Suppressor macrophage treated with lipopolysaccharide for 1 hour (primary cell): ENCODE measurements around the gene ZSCAN5A.
"Not testable (repeated sequence)": the region's sequence is repeated elsewhere in the genome, so short reads cannot be mapped to it uniquely, and the experiment has no call there.

ENCODE experiments used
- DNase-seq, 3 donors: peaks; one replicate each; pipeline ENCODE4 v3.0.0-alpha.2; 2020 to 2022

Gene ZSCAN5A

DNA sequence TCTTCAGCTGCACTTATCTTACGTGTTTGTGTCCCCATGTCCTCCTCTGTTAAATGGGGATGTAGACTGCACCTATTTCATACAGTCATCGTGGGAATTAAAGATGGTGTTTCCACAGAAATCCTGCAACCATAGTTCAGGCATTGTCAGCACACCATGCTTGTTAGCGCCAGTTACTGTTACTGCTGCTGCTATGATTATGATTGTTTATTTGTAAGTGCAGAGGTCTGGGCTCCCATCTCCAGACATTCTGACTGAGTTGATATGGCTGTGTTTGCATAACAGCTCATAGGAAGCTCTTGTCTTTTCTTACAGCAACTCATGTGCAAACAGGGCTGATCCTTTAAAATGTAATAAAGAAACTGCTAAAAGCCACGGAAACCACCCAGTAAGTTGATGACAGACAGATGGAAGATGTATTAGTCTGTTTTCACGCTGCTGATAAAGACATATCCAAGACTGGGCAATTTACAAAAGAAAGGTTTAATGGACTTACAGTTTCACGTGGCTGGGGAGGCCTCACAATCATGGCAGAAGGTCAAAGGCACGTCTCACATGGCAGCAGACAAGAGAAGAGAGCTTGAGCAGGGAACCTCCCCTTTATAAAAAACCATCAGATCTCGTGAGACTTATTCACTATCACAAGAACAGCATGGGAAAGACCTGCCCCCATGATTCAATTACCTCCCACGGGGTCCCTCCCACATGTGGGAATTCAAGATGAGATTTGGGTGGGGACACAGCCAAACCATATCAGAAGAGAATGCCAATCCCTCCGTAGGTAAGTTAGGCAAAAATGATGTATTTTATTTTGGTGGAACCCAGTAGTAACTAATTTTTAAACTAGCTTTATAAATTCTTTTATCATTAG lies 1.6 kb downstream of the ZSCAN5A start:
- DNase-seq, result peak; percentile 32 to 34 (median 33)

DNA sequence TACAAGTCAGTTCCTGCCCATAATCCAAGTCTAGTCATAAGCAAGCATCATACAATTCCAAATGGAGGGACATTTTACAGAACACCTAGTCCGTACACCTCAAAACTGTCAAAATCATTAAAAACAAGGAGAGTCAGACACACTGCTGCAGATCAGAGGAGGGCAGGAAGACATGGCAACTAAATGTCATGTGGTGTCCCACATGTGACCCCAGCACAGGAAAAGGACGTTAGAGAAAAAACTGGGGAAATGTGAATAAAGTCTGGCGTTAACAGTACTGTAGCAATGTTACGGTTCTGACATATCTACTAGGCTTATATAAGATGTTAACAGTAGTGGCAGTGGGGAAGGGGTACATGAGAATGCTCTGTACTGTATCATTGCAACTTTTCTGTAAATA lies 2.3 kb downstream of the ZSCAN5A start:
- DNase-seq, result peak in 1 of 3 donors; percentile 22

- DNase-seq, result no peak
Observed at GRCh38 chr19:56310462-56310861, 4.2 kb downstream of the ZSCAN5A start.

- peak; percentile 56 to 80 (median 60) for DNase-seq
Observed at GRCh38 chr19:56309511-56310185, 5.0 kb downstream of the ZSCAN5A start.

- no peak for DNase-seq
Observed at GRCh38 chr19:56308792-56309191, 5.8 kb downstream of the ZSCAN5A start.

DNA sequence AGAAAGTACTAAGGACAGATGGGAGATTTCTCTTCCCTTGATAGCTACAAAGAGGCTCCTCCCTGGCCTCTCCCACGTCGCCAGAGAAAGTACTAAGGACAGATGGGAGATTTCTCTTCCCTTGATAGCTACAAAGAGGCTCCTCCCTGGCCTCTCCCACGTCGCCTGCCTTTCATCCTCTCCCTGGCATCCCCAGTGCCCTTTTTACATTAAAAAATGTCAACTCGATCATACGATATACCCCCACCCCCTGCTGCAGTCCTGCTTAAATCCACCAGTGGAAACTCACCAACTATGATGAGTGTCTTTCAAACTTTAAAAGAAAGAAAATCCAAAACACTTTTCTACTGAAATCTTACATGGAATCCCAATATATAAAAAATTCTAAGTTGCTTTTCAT lies 7.6 kb downstream of the ZSCAN5A start:
- not testable (repeated sequence) for DNase-seq

- DNase-seq, result no peak
Observed at GRCh38 chr19:56306016-56306415, 8.6 kb downstream of the ZSCAN5A start.

GRCh38 chr19:56304243-56304642 lies 10.4 kb downstream of the ZSCAN5A start:
- no peak for DNase-seq

DNA sequence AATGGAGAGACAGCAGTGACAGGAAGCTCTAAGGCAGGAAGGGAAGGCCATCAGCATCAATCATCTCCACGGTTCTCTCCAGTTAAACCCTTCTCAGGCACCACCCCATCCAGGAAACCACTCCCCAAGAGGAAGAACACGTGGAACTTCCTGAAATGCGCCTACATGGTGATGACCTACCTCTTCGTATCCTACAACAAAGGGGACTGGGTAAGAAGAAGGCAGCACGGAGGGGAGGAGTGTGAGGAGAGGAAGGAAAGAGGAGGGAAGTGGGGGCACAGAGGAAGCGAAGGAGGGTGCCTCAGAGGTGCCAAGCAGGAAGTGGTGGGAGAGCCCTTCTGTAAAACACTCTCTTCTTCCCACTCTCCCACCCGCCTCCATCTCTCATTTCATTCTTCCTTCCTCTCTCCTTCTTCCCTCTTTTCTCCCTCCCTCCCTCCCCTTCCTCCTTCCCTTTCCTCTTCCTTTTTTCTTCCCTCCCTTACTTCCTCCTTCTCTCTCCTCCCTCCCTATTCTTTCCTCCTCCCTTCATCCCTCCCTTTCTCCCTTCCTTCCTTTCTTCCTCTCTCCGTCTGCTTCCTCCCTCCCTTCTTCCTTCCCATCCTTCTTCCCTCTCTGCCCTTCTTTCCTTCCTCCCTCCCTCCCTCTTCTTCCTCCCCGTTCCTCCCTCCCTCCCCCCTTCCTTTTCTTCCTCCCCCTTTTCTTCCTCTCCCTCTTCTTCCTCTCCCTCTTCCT lies 12.6 kb downstream of the ZSCAN5A start:
- DNase-seq, result peak in 2 of 3 donors; percentile 21 to 29

DNA sequence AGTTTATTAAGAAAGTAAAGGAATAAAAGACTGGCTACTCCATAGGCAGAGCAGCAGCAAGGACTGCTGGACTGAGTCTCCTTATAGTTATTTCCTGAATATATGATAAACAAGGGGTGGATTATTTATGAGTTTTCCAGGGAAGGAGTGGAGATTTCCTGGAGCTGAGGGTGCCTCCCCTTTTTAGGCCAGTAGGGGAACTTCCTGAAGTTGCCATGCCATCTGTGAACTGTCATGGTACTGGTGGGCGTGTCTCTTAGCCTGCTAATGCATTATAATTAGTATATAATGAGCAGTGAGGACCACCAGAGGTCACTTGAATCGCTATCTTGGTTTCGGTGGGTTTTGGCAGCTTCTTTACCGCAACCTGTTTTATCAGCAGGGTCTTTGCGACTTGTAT lies 13.5 kb downstream of the ZSCAN5A start:
- no peak for DNase-seq

GRCh38 chr19:56299688-56300087 lies 15.0 kb downstream of the ZSCAN5A start:
- DNase-seq, result no peak

DNA sequence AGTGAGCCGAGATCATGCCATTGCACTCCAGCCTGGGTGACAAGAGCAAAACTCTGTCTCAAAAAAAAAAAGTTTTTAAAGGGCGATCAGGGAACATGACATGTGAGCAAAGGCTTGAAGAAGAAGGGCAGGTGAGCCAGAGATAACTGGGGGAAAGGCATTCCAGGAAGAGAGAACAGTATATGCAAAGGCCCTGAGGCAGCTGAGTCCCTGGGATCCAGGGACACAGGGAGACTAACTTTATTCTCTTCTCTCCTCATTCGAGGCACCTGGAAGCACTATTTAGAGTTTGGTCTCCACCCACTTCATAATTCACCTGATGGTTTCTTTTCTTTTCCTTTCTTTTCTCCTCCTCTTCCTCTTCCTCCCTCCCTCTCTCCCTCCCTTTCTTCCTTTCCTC lies 17.6 kb downstream of the ZSCAN5A start:
- no peak for DNase-seq

DNA sequence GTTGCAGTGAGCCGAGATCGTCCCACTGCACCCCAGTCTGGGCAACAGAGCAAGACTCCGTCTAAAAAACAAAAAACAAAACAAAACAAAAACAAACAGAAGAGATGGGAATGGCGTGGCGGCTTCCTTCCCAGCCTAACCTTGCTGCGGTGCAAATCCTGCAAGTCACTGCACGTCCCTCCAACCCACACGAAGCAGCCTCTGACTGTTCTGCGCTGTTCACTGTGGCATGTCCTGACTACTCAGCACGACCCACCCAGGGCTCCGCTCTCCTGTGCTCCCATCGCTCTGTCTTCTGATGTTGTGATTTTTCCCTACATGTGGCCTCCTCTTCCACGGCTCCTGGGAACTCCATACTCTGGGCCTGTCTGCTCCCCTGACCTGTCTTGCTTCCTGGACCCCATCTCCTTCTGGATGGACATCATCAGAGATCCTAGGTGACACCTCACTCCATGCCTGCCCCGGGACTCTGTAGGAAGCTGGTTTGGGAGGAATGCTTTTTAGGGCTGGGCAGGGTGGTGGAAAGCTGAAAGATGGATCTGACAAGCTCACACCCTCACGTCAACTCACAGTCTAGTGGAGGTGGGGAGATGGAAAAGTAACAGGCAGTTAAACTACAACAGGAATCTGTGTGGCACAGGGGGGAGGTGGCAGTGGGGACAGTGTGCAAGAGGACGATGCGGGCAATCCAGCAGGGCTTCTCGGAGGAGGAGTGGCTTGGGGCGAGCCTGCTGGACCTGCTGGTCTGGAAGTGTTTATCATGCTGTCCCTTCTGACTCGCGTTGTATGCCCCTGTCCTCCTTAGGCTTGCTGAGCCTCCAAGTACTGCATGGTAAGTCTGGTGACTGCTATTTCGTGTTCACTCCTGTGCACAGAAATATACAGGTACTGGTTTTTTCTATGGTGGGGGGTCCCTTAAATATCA lies 18.8 kb downstream of the ZSCAN5A start:
- no peak for DNase-seq

DNA sequence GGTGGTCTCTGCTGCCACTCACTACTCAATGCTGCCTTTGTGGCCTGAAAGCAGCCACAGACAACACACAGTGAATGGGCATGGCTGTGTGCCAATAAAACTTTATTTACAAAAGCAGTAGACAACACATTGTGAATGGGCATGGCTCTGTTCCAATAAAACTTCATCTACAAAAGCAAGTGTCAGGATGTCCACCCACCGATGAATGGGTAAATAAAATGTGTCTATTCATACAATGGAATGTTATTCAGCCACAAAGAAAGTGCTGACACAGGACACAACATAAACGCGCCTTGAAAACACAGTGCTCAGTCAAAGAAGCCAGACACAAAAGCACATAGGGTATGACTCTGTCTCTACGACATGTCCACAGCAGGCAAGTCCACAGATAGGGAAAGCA lies 20.1 kb downstream of the ZSCAN5A start:
- no peak for DNase-seq

DNA sequence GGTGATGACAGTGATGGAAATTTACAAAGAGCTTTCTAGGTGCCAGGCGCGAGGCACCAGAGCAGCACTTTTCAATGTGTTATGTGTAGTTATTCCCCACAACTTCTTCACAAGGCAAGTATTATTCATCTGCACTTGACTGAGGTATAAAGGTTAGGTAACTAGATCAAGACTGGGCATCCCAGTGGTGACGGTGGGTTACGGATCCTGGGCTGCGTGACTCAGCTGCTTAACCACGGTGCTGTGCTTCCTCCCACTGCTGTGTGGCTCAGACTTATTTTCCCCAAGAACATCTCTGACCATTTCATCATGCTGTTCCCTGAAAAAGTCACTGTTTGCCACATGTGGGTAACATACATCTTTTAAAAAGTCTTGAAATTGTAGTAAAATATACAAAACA lies 22.8 kb downstream of the ZSCAN5A start:
- peak; percentile 24 to 56 (median 33) for DNase-seq

- no peak for DNase-seq
Observed at GRCh38 chr19:56290104-56290503, 24.5 kb downstream of the ZSCAN5A start.

- DNase-seq, result no peak
Observed at GRCh38 chr19:56284746-56285145, 29.9 kb downstream of the ZSCAN5A start.

GRCh38 chr19:56282809-56283208 lies 31.8 kb downstream of the ZSCAN5A start:
- DNase-seq, result no peak

DNA sequence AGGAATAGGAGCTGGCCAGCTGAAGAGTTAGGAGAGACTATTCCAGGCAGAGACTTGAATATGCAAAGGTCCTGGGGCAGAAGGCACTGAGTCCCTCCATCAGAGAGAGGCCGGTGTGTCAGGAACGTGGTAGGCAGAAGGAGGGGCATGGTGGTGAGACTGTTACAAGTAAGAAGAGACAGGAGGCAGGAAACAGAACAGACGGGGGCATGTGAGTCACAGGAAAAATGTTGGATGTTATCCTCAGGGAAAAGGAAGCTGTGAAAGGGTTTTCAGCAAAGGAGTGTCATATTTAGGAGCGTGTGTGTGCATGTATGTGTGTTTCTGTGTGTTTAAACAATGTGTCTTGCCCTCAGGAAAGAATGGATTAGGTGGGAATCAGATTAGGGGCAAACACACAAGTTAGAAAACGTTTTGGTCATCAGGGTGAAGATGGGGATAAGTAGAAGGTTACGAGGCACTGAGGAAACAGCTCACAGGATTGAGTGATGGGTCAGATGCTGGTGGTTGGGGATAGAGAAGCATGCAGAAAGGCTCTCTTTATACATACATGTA lies 41.0 kb downstream of the ZSCAN5A start:
- DNase-seq, result no peak

- DNase-seq, result no peak
Observed at GRCh38 chr19:56272161-56272798, 42.4 kb downstream of the ZSCAN5A start, which contains the start of gene EDDM13. EDDM13 (plus strand) TSS chr19:56272748; CDS start chr19:56272835, 87 bp downstream.

- DNase-seq, result peak in 1 of 3 donors; percentile 12
Observed at GRCh38 chr19:56271151-56271550, 43.5 kb downstream of the ZSCAN5A start.
